HG02759 (cell line): Measurements from ENCODE around the gene ZNF316.

ENCODE experiments used
- ATAC-seq: cut with Tn5 transposase; IDR thresholded peaks from one replicate; pipeline ENCODE4 v1.9.1; 2021; ENCODE audit warnings: mild to moderate bottlenecking, moderate library complexity; ENCODE audit not compliant: unreplicated experiment

Gene ZNF316

DNA sequence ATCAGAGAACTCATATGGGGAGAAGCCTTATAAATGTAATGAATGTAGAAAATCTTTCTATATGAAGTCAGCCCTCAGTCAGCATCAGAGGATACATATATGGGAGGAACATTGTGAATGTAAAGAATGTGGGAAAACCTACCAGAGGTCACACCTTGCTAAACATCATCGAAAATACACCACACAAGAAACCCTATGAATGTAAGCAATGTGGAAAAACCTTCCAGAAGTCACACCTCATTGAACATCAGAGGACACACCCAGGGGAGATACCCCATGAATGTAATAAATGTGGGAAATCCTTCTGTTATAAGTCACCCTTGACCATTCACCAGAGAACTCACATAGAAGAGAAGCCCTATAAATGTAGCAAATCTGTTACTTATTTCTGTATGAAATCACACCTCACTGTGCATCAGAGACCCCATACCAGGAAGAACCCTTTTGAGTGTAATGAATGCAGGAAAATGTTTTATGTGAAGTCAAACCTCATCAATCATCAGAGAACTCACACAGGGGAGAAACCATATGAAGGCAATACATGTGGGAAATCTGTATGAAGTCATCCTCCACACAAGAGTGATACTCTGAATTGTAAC is 38.8 kb downstream of the ZNF316 start:
- no peak for ATAC-seq

DNA sequence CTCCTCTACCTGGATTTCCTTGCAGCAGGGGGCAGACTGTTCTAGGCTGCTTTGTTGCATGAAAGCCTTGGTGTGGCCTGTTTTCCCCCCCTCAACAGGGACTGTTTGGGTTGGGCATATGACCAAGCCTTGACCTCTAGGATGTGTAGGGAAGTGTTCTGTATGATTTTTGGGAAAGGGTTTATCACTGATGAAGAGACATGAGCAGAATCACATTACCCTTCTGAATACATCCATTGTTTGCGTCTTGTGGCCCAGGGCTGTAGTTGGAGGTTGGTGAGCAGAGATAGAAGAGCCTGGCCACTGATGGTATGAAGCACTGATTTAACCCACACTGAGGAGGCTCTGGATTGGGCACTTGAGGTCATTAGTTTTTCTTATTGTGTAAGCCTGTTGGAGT is 43.0 kb downstream of the ZNF316 start:
- ATAC-seq: no peak

DNA sequence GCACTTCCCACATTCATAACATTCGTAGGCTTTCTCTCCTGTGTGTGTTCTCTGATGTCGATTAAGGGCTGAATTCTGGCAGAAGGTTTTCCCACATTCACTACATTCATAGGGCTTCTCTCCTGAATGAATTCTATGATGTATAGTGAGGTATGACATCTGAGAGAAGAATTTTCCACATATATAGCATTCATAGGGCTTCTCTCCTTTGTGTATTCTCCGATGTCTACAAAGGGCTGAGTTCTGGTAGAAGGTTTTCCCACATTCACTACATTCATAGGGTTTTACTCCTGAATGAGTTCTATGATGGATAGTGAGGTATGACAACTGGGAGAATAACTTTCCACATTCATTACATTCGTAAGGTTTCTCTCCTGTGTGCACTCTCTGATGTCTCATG is 54.0 kb downstream of the ZNF316 start:
- no peak for ATAC-seq

DNA sequence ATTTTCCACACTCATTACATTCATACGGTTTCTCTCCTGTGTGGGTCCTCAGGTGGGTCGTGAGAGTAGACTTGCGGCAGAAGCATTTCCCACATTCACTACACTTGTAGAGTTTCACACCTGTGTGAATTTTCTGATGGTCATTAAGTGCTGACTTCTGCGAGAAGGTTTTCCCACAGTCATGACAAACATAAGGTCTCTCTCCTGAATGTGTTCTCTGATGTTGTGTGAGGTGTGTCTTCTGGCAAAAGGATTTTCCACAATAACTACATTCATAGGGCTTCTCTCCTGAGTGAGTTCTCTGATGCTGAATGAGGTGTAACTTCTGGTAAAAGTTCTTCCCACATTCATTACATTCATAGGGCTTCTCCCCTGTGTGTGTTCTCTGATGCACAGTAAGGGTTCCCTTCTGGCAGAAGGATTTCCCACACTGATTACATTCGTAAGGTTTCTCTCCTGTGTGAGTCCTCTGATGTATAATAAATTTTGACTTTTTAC is 54.5 kb downstream of the ZNF316 start:
- no peak for ATAC-seq

DNA sequence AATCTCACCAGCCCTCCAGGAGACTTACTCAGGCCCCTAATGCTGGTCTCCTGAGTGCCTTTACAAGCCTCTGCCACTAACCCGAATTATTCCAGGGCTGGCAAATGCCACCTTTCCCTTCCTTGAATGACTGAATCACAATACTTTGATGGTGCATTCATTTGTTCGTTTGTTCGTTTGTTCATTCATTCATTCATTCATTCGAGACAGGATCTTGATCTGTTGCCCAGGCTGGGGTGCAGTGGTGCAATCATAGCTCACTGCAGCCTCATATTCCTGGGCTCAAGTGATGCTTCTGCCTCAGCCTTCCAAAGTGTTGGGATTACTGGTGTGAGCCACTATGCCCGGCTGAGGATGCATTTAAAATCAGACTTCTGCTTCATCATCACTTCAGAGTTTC is 63.7 kb downstream of the ZNF316 start:
- ATAC-seq: no peak

DNA sequence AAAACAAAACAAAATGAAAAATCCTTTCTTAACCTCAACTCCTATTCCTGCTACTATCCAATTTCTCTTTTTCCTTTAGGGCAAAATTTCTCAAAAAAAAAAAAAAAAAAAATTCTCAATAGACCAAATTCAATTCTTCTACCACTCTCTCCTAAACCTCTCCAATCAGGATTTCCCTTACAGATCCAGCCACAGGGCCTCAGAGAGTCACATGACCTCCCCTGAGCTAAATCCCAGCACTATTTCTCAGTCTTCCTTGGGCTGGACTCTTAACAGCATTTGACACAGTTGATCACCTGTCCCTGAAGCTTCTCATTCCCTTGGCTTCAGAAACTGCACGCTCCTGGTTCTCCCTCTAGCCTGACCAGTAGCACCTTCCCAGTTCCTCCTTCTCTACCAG is 64.7 kb downstream of the ZNF316 start:
- ATAC-seq: no peak
